ENCODE data around the gene BCLAF1. TPM values are rescaled to one million over a fixed set of nuclear protein-coding genes. Genes with fewer than 3 reads are reported as not detected.

BCLAF1 gene
- total and polyA plus RNA-seq, 7 donors: 17.6 to 139 (median 78.0) TPM

GRCh38 chr6:136250686-136251008, 39.0 kb downstream of the BCLAF1 start:
- H3K9me3 ChIP-seq: no peaks in the 10 kb centered on the region
- H3K27me3 ChIP-seq: no peaks in the 10 kb centered on the region
- no peaks in the 10 kb centered on the region for H3K36me3 ChIP-seq
- H3K4me1 ChIP-seq: peaks cover 0 to 21% (median 16%) of the 10 kb centered on the region in 4 donors
- WGBS, 2 donors: 0 to 1% methylated on average over 8 of the region's 8 CpGs
- peak overlapping the region; percentile 50 to 72 (median 63) for H3K4me3 ChIP-seq
- H3K27ac ChIP-seq: peak overlapping the region; percentile 34 to 73 (median 48)
- intact Hi-C loops (cut with DNase I): loop anchor here (2.0 kb wide), 2 partner anchors 38 to 752 kb away; partner anchors contain the start of gene BCLAF1
- DNase-seq: no peak
- TF ChIP-seq POLR2A (IDR thresholded peaks at IDR 0.05) (no peak), EP300 (IDR thresholded peaks at IDR 0.05) (no peak), CTCF (IDR thresholded peaks at IDR 0.05) (no peak), POLR2AphosphoS5 (IDR thresholded peaks at IDR 0.05) (no peak)

- Histone ChIP-seq H3K4me3 (peak within 1 kb of the TSS; percentile 50 to 72 (median 63)), H3K27ac (peak within 1 kb of the TSS; percentile 34 to 73 (median 48)), H3K27me3 (no peaks in the 10 kb centered on the region), H3K9me3 (no peaks in the 10 kb centered on the region), H3K4me1 (peaks cover 0 to 21% (median 16%) of the 10 kb centered on the region in 4 donors), H3K36me3 (no peaks in the 10 kb centered on the region)
- TF ChIP-seq POLR2AphosphoS5 (IDR thresholded peaks at IDR 0.05) (peak; percentile 17 to 91 (median 81)), CTCF (IDR thresholded peaks at IDR 0.05) (no peak)
- DNase-seq: peak; percentile 98
- WGBS, 2 donors: 0% methylated on average over 59 of the region's 59 CpGs
- intact Hi-C loops (cut with DNase I): loop anchor here (2.0 kb wide), 2 partner anchors 39 to 751 kb away; partner anchors contain the start of gene BCLAF1
Measured at GRCh38 chr6:136249811-136250685, 39.6 kb downstream of the BCLAF1 start, which contains the start of gene MTFR2. Gene MTFR2, minus strand, starts transcription at chr6:136250311. Its CDS starts 1,212 bp downstream, at chr6:136249099.

GRCh38 chr6:136249336-136249735, 40.3 kb downstream of the BCLAF1 start:
- no peak overlapping the region for H3K27ac ChIP-seq
- no peaks in the 10 kb centered on the region for H3K36me3 ChIP-seq
- no peaks in the 10 kb centered on the region for H3K27me3 ChIP-seq
- peaks cover 0 to 21% (median 16%) of the 10 kb centered on the region in 4 donors for H3K4me1 ChIP-seq
- 34 to 40% methylated on average over 6 of the region's 6 CpGs for WGBS, 2 donors
- H3K4me3 ChIP-seq: peak overlapping the region in 3 of 4 donors; percentile 55 to 72 (median 71)
- no peaks in the 10 kb centered on the region for H3K9me3 ChIP-seq
- no peak for DNase-seq
- intact Hi-C loops (cut with DNase I): no loop called here
- no peak for TF ChIP-seq EP300 (IDR thresholded peaks at IDR 0.05)
- TF ChIP-seq POLR2A (IDR thresholded peaks at IDR 0.05): no peak
- no peak for TF ChIP-seq POLR2AphosphoS5 (IDR thresholded peaks at IDR 0.05)
- TF ChIP-seq CTCF (IDR thresholded peaks at IDR 0.05): no peak

GRCh38 chr6:136244061-136244616, 45.5 kb downstream of the BCLAF1 start:
- Histone ChIP-seq H3K9me3 (no peaks in the 10 kb centered on the region), H3K4me3 (no peak overlapping the region), H3K27me3 (no peaks in the 10 kb centered on the region), H3K27ac (no peak overlapping the region), H3K36me3 (no peaks in the 10 kb centered on the region), H3K4me1 (no peaks in the 10 kb centered on the region)
- intact Hi-C loops (cut with DNase I): no loop called here
- TF ChIP-seq POLR2AphosphoS5 (IDR thresholded peaks at IDR 0.05) (no peak), CTCF (IDR thresholded peaks at IDR 0.05) (no peak), POLR2A (IDR thresholded peaks at IDR 0.05) (no peak), EP300 (IDR thresholded peaks at IDR 0.05) (no peak)
- no peak for DNase-seq
- 92 to 94% methylated on average over 5 of the region's 5 CpGs for WGBS, 2 donors
